Neural crest cell (in vitro differentiated cells): Measurements from ENCODE around the gene FOXP1. TPM values are rescaled to one million over a fixed set of nuclear protein-coding genes. Genes with fewer than 3 reads are reported as not detected.

ENCODE experiments used
- DNase-seq: peaks from one replicate; pipeline ENCODE4 v3.0.0; 2021; ENCODE audit warnings: low read depth, mixed read lengths, low spot score
- H3K27ac Mint-ChIP-seq: one replicate; pipeline ENCODE4 v1.8.0; 2021; ENCODE audit warnings: mild to moderate bottlenecking, mixed read lengths; ENCODE audit not compliant: unreplicated experiment
- H3K27me3 Mint-ChIP-seq: 2 replicates; pipeline ENCODE4 v1.8.0; 2021; ENCODE audit warnings: low read depth, mild to moderate bottlenecking, mixed read lengths
- H3K36me3 Mint-ChIP-seq: 2 replicates; pipeline ENCODE4 v1.8.0; 2021; ENCODE audit warnings: low read depth, mild to moderate bottlenecking, mixed read lengths
- H3K4me1 Mint-ChIP-seq: 2 replicates; pipeline ENCODE4 v1.8.0; 2021; ENCODE audit warnings: mixed read lengths
- H3K4me3 Mint-ChIP-seq: one replicate; pipeline ENCODE4 v1.8.0; 2021; ENCODE audit warnings: mild to moderate bottlenecking, mixed read lengths
- H3K9me3 Mint-ChIP-seq: 2 replicates; pipeline ENCODE4 v1.8.0; 2021; ENCODE audit warnings: mixed read lengths
- CTCF ChIP-seq: fragments of 200-600 bp; sonication (generic); conservative IDR thresholded peaks from 2 replicates; pipeline ENCODE4 v1.5.0; 2021; ENCODE audit warnings: antibody characterized with exemption, mild to moderate bottlenecking
- total RNA-seq: library from RNA; stranded (reverse); gene quantifications from 2 replicates; pipeline ENCODE4 v1.2.1, GENCODE V29; 2021

FOXP1 gene
- total RNA-seq, 1 donor from 2014 or later = 22.8 TPM

GRCh38 chr3:71185733-71186455, 397.6 kb downstream of the FOXP1 start:
- no peak for DNase-seq
- TF ChIP-seq CTCF = no peak
- Mint-ChIP-seq H3K4me3 (no peak overlapping the region), H3K27ac (no peak overlapping the region), H3K36me3 (no peaks in the 10 kb centered on the region), H3K9me3 (no peaks in the 10 kb centered on the region), H3K4me1 (peaks cover 8% of the 10 kb centered on the region), H3K27me3 (no peaks in the 10 kb centered on the region)

GRCh38 chr3:71184252-71184651, 399.3 kb downstream of the FOXP1 start:
- Mint-ChIP-seq H3K27ac (no peak overlapping the region), H3K9me3 (no peaks in the 10 kb centered on the region), H3K4me3 (no peak overlapping the region), H3K36me3 (no peaks in the 10 kb centered on the region), H3K27me3 (no peaks in the 10 kb centered on the region), H3K4me1 (peaks cover 7% of the 10 kb centered on the region)
- no peak for DNase-seq
- no peak for TF ChIP-seq CTCF

GRCh38 chr3:71183549-71183948, 400.0 kb downstream of the FOXP1 start:
- H3K4me3 Mint-ChIP-seq = no peak overlapping the region
- no peaks in the 10 kb centered on the region for H3K27me3 Mint-ChIP-seq
- DNase-seq = no peak
- no peak for TF ChIP-seq CTCF
- peaks cover under 1% of the 10 kb centered on the region for H3K4me1 Mint-ChIP-seq
- H3K27ac Mint-ChIP-seq = no peak overlapping the region
- H3K9me3 Mint-ChIP-seq = no peaks in the 10 kb centered on the region
- no peaks in the 10 kb centered on the region for H3K36me3 Mint-ChIP-seq

- H3K36me3 Mint-ChIP-seq = no peaks in the 10 kb centered on the region
- no peak overlapping the region for H3K4me3 Mint-ChIP-seq
- TF ChIP-seq CTCF = no peak
- no peaks in the 10 kb centered on the region for H3K27me3 Mint-ChIP-seq
- DNase-seq = no peak
- no peak overlapping the region for H3K27ac Mint-ChIP-seq
- H3K4me1 Mint-ChIP-seq = no peaks in the 10 kb centered on the region
- no peaks in the 10 kb centered on the region for H3K9me3 Mint-ChIP-seq
Observed at GRCh38 chr3:71180524-71180923, 403.0 kb downstream of the FOXP1 start.

- no peak for TF ChIP-seq CTCF
- Mint-ChIP-seq H3K27ac (no peak overlapping the region), H3K4me1 (no peaks in the 10 kb centered on the region), H3K27me3 (no peaks in the 10 kb centered on the region), H3K9me3 (no peaks in the 10 kb centered on the region), H3K36me3 (no peaks in the 10 kb centered on the region), H3K4me3 (no peak overlapping the region)
- no peak for DNase-seq
Observed at GRCh38 chr3:71177375-71177774, 406.2 kb downstream of the FOXP1 start.
